Spleen (tissue), 7 donors: Measurements from ENCODE around the gene PARP11.

Source experiments
- POLR2A ChIP-seq, 3 donors: fragments of 450-650 bp; IDR thresholded peaks; one replicate each; pipeline ENCODE4 v1.5.1; 2017; ENCODE audit warnings: antibody characterized with exemption in 3 of 3, mild to moderate bottlenecking in 1 of 3
- TF ChIP-seq, protein P1 (sequence below), 11 experiments: fragments of 200-600 bp in 7 of 11; fragments of 450-650 bp in 4 of 11; sonication (generic) in 4 of 11; IDR thresholded peaks in 8 of 11; conservative IDR thresholded peaks in 3 of 11; 1 replicate in 7 of 11; 2 replicates in 4 of 11; pipeline versions ENCODE4 v1.4.0 to v1.8.0; 2016 to 2021; ENCODE audit warnings: antibody characterized with exemption in 11 of 11, inconsistent platforms in 4 of 11, mild to moderate bottlenecking in 1 of 11
- donor health status: DM: no; HTN: no; CAD: no; lungs with moderate emphysema.
- donor health status: DM: no; HTN: no; CAD: no.
- donor health status: DM: no; HTN: no; CAD: no.

GRCh38 chr12:3771853-3772252 is 101.3 kb downstream of the PARP11 start:
- TF ChIP-seq, protein P1, sequence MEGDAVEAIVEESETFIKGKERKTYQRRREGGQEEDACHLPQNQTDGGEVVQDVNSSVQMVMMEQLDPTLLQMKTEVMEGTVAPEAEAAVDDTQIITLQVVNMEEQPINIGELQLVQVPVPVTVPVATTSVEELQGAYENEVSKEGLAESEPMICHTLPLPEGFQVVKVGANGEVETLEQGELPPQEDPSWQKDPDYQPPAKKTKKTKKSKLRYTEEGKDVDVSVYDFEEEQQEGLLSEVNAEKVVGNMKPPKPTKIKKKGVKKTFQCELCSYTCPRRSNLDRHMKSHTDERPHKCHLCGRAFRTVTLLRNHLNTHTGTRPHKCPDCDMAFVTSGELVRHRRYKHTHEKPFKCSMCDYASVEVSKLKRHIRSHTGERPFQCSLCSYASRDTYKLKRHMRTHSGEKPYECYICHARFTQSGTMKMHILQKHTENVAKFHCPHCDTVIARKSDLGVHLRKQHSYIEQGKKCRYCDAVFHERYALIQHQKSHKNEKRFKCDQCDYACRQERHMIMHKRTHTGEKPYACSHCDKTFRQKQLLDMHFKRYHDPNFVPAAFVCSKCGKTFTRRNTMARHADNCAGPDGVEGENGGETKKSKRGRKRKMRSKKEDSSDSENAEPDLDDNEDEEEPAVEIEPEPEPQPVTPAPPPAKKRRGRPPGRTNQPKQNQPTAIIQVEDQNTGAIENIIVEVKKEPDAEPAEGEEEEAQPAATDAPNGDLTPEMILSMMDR (IDR thresholded peaks at IDR 0.05 in 8 of 11, conservative IDR thresholded peaks at IDR 0.05 in 3 of 11), result no peak
- no peak for TF ChIP-seq POLR2A (IDR thresholded peaks at IDR 0.05)
